OCI-LY1 (cell line): Measurements from ENCODE around the gene KLF7.

Source experiments
- CTCF ChIP-seq: fragments of 200-600 bp; sonication (generic), shearing (Covaris generic); IDR thresholded peaks from 2 replicates; pipeline ENCODE4 v1.5.1; 2017; ENCODE audit warnings: mild to moderate bottlenecking, antibody characterized with exemption, low read length, moderate library complexity, mixed read lengths
- EZH2 ChIP-seq: fragments of 200-600 bp; sonication (generic), shearing (Covaris generic); IDR thresholded peaks from 2 replicates; pipeline ENCODE4 v1.8.0; 2017; ENCODE audit warnings: borderline replicate concordance, mixed run types, mild to moderate bottlenecking, antibody characterized with exemption, low read length, moderate library complexity, mixed read lengths

GRCh38 chr2:207181526-207182274 is 16.0 kb upstream of the KLF7 start:
- no peak for TF ChIP-seq CTCF
- TF ChIP-seq EZH2 = no peak
